Peyer's patch (tissue), 4 donors: ENCODE results near the gene PSMB2. TPM values are rescaled to one million over a fixed set of nuclear protein-coding genes. Genes with fewer than 3 reads are reported as not detected.
"Not testable (repeated sequence)": the region's sequence is repeated elsewhere in the genome, so short reads cannot be mapped to it uniquely, and the experiment has no call there.

Source experiments
- DNase-seq, 3 donors: peaks; one replicate each; pipeline ENCODE4 v3.0.0-alpha.2; 2017 to 2019
- H3K27ac ChIP-seq, 4 donors: fragments of 200-600 bp; sonication (generic); one replicate each; pipeline ENCODE4 v1.5.1; 2016 to 2019
- H3K27me3 ChIP-seq, 2 donors: fragments of 200-600 bp; sonication (generic); one replicate each; pipeline ENCODE4 v1.5.1; 2019
- H3K36me3 ChIP-seq, 3 donors: fragments of 200-600 bp; sonication (generic); one replicate each; pipeline ENCODE4 v1.5.1; 2016 to 2019
- H3K4me1 ChIP-seq, 4 donors: fragments of 200-600 bp; sonication (generic); one replicate each; pipeline ENCODE4 v1.5.1; 2016 to 2019
- H3K4me3 ChIP-seq, 4 donors: fragments of 200-600 bp; sonication (generic); 1 replicate in 3 of 4; 2 replicates in 1 of 4; pipeline ENCODE4 v1.5.1; 2016 to 2019; ENCODE audit warnings: mild to moderate bottlenecking in 1 of 4
- H3K9me3 ChIP-seq, 4 donors: fragments of 200-600 bp; sonication (generic); one replicate each; pipeline ENCODE4 v1.5.1; 2016 to 2019; ENCODE audit warnings: mild to moderate bottlenecking in 1 of 4
- POLR2A ChIP-seq, 2 donors: fragments of 450-650 bp; IDR thresholded peaks; one replicate each; pipeline ENCODE4 v1.5.1; 2017; ENCODE audit warnings: antibody characterized with exemption in 2 of 2, mild to moderate bottlenecking in 2 of 2, moderate library complexity in 2 of 2
- total RNA-seq, 4 donors: library from RNA; depleted of rRNA; stranded (reverse); fragments of >200 nt; gene quantifications; one replicate each; pipeline ENCODE4 v1.1.0, GENCODE V29; 2016
- TF ChIP-seq, protein P1 (sequence below), 6 experiments: fragments of 450-650 bp in 4 of 6; fragments of 200-600 bp in 2 of 6; sonication (generic) in 1 of 6; IDR thresholded peaks; one replicate each; pipeline ENCODE4 v1.5.1; 2017 to 2019; ENCODE audit warnings: antibody characterized with exemption in 6 of 6, mild to moderate bottlenecking in 3 of 6, moderate library complexity in 1 of 6

Gene PSMB2
- total RNA-seq, result 10 to 100 TPM; 31.5 to 79.2 (median 42.6) TPM

DNA sequence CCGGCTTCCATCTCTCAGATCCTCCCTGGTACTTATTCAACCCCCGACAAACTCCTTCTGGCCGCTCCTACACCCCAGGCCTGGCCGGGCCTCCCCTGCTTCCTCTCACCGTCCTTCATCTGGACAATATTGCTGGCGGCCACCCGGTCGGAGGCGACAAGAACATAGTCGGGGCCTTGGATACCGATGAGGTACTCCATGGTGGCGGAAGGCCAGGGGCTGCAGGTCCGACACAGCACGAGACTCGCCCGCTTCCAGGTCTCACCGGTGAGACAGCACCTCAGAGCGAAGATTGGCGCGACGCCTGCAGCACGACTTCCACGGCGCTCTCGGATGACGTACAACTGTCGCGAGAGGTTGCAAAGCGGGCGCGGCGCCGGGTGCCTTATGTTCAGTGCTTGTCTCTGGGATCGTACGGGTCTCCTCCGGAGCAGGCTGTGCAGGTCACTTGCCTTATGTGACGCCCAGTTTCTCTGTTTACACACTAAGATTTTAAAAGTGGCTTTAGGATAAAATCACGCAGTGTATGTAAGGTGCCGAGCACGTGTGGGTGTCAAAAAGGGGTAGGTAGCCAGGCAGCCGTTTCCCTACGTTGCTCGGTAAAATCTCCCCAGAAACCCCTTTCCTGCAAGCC is at the start of gene PSMB2:
Gene PSMB2 (minus strand): TSS at position 294 of the 634 bp plus-strand sequence. CDS start 94 bp downstream, at position 200.
- H3K27me3 ChIP-seq, result no peaks in the 10 kb centered on the region
- peak within 1 kb of the TSS; percentile 65 to 98 (median 86) for H3K4me3 ChIP-seq
- no peaks in the 10 kb centered on the region for H3K9me3 ChIP-seq
- peaks cover 0 to 26% (median 11%) of the 10 kb centered on the region in 4 donors for H3K4me1 ChIP-seq
- H3K27ac ChIP-seq, result peak within 1 kb of the TSS; percentile 79 to 93 (median 88)
- peak; percentile 95 to 99 (median 99) for DNase-seq
- H3K36me3 ChIP-seq, result no peaks in the 10 kb centered on the region
- peak; percentile 83 to 85 for TF ChIP-seq POLR2A (IDR thresholded peaks at IDR 0.05)
- TF ChIP-seq, protein P1, sequence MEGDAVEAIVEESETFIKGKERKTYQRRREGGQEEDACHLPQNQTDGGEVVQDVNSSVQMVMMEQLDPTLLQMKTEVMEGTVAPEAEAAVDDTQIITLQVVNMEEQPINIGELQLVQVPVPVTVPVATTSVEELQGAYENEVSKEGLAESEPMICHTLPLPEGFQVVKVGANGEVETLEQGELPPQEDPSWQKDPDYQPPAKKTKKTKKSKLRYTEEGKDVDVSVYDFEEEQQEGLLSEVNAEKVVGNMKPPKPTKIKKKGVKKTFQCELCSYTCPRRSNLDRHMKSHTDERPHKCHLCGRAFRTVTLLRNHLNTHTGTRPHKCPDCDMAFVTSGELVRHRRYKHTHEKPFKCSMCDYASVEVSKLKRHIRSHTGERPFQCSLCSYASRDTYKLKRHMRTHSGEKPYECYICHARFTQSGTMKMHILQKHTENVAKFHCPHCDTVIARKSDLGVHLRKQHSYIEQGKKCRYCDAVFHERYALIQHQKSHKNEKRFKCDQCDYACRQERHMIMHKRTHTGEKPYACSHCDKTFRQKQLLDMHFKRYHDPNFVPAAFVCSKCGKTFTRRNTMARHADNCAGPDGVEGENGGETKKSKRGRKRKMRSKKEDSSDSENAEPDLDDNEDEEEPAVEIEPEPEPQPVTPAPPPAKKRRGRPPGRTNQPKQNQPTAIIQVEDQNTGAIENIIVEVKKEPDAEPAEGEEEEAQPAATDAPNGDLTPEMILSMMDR (IDR thresholded peaks at IDR 0.05), result no peak

DNA sequence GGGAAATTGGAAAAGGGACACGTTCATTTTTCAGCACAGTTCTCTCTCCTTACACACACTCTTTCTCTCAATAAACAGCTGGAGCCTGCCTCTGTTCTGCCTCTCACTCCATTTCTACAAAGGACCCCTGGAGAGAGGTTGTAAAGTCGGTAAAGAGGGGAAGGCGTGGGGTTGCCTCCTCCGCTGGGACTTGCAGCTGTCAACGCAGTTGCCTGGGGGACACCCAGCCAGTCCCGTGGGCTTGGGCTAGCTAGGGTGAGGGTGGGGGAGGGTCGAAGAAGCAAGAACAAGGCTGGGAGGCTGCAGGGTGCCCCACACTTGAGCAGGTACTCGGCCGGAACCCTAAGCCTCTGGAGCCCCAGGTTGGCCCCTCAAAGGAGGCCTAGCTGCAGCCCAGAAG is 49.8 kb upstream of the PSMB2 start:
- DNase-seq, result no peak
- H3K9me3 ChIP-seq, result no peaks in the 10 kb centered on the region
- no peak overlapping the region for H3K4me3 ChIP-seq
- no peaks in the 10 kb centered on the region for H3K4me1 ChIP-seq
- H3K36me3 ChIP-seq, result no peaks in the 10 kb centered on the region
- H3K27me3 ChIP-seq, result no peaks in the 10 kb centered on the region
- H3K27ac ChIP-seq, result no peak overlapping the region
- no peak for TF ChIP-seq POLR2A (IDR thresholded peaks at IDR 0.05)
- TF ChIP-seq, protein P1 (IDR thresholded peaks at IDR 0.05), result no peak

DNA sequence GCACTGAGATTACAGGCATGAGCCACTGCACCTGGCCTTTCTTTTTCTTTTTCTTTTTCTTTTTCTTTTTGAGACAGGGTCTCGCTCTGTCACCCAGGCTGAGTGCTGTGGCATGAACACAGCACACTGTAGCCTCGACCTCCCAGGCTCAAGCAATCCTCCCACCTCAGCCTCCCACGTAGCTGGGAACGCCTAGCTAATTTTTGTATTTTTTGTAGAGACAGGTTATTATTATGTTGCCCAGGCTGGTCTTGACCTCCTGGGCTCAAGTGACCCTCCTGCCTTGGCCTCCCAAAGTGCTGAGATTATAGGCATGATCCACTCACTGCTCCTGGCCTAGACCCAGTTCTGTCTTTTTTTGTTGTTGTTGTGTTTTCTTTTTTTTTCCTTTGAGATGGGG is 48.8 kb upstream of the PSMB2 start:
- H3K4me3 ChIP-seq, H3K9me3 ChIP-seq, H3K27ac ChIP-seq: not testable (repeated sequence)

DNA sequence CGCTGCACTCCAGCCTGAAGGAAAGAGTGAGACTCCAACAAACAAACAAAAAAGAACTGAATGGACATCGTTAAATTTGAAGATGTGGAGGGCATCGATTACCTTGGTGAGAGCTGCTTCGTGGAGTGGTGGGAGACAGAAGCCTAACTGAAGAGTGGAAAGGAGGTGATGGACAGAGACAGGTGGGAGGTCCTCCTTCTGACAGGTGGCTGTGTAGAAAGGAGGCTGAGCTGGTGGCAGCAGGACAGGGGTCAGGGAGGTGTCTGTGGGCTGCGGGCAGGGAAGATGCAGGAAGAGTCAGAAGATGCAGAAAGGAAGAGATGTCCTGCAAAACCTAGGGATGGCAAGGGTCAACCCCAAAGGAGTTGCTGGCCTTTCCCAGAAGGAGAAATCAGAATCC is 46.8 kb upstream of the PSMB2 start:
- no peak overlapping the region for H3K4me3 ChIP-seq
- TF ChIP-seq POLR2A (IDR thresholded peaks at IDR 0.05), result no peak
- TF ChIP-seq, protein P1 (IDR thresholded peaks at IDR 0.05), result no peak

More for the DNA sequence above, 48.8 kb upstream of the PSMB2 start:
- H3K27me3 ChIP-seq, H3K36me3 ChIP-seq, DNase-seq, H3K4me1 ChIP-seq: not testable (repeated sequence)

DNA sequence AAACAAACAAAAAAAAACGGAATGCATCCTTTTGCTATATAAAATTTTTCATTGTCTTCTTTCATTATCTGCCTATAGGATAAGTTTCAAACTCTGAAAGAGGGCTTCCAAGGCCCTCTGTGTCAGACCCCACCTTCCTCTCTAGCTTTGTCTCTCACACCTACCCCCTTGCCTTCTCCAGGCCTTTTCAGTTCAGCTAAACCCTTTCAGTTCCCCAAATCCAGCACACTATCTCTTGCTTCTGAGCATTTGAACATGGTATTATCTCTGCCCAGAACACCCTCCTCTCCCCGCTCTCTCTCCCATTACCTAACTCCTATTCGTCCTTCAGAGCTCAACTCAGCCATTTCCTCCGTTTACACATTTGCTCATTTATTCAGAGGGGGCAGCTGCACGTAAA is 41.7 kb upstream of the PSMB2 start:
- H3K27ac ChIP-seq, result no peak overlapping the region
- no peaks in the 10 kb centered on the region for H3K36me3 ChIP-seq
- no peak for DNase-seq
- no peaks in the 10 kb centered on the region for H3K9me3 ChIP-seq
- no peak for TF ChIP-seq POLR2A (IDR thresholded peaks at IDR 0.05)
- TF ChIP-seq, protein P1 (IDR thresholded peaks at IDR 0.05), result no peak
- no peaks in the 10 kb centered on the region for H3K4me1 ChIP-seq
- H3K4me3 ChIP-seq, result no peak overlapping the region
- no peaks in the 10 kb centered on the region for H3K27me3 ChIP-seq

More for the DNA sequence above, 46.8 kb upstream of the PSMB2 start:
- no peak for DNase-seq
- no peak overlapping the region for H3K27ac ChIP-seq
- no peaks in the 10 kb centered on the region for H3K27me3 ChIP-seq
- no peaks in the 10 kb centered on the region for H3K36me3 ChIP-seq
- H3K4me1 ChIP-seq, result no peaks in the 10 kb centered on the region
- H3K9me3 ChIP-seq, result no peaks in the 10 kb centered on the region

DNA sequence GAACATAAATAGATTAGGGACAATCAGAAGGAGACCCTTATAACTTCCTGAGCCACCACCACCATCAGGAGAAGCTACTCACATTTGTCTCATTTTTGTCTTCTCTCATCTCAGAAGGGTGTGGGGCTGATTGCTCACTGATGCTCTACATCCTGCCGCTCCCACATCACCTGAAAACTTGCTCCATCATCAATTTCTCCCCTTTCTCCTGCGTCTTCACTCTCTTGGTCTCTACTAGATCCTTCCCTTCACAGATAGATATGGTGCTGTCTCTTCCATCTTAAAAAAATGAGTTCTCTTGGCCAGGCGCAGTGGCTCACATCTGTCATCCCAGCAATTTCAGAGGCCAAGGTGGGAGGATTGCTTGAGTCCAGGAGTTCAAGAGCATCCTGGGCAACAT is 38.9 kb upstream of the PSMB2 start:
- no peak for TF ChIP-seq POLR2A (IDR thresholded peaks at IDR 0.05)
- TF ChIP-seq, protein P1 (IDR thresholded peaks at IDR 0.05), result no peak

More for the DNA sequence above, 38.9 kb upstream of the PSMB2 start:
- Histone ChIP-seq H3K27ac (no peak overlapping the region), H3K27me3 (no peaks in the 10 kb centered on the region), H3K36me3 (no peaks in the 10 kb centered on the region), H3K4me1 (no peaks in the 10 kb centered on the region), H3K9me3 (no peaks in the 10 kb centered on the region), H3K4me3 (no peak overlapping the region)
- DNase-seq, result no peak
